Measurements from ENCODE around the gene KANK4.

DNA sequence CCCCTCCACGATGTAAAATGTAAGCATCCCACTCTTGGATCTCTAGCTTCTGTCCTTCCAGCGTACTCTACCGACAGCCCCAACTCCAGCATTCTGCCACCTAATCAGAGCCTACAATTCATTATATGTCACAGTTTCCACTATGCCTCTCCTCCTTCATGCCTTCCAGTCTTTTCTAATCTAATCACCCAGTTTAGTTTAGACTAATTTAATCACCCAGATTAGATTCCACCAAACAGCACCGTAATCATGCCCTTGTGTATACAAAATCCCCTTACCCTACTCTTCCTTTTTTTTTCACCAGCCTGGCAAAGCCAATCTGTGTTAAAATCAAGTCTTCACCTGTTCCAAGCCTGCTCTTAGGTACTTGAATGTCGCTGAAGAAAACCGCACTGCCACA is 49.8 kb upstream of the KANK4 start:
- TF ChIP-seq, protein P1, sequence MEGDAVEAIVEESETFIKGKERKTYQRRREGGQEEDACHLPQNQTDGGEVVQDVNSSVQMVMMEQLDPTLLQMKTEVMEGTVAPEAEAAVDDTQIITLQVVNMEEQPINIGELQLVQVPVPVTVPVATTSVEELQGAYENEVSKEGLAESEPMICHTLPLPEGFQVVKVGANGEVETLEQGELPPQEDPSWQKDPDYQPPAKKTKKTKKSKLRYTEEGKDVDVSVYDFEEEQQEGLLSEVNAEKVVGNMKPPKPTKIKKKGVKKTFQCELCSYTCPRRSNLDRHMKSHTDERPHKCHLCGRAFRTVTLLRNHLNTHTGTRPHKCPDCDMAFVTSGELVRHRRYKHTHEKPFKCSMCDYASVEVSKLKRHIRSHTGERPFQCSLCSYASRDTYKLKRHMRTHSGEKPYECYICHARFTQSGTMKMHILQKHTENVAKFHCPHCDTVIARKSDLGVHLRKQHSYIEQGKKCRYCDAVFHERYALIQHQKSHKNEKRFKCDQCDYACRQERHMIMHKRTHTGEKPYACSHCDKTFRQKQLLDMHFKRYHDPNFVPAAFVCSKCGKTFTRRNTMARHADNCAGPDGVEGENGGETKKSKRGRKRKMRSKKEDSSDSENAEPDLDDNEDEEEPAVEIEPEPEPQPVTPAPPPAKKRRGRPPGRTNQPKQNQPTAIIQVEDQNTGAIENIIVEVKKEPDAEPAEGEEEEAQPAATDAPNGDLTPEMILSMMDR (optimal IDR thresholded peaks at IDR 0.05 in 1 of 3, IDR thresholded peaks at IDR 0.05 in 1 of 3, conservative IDR thresholded peaks at IDR 0.05 in 1 of 3; ENCODE audit: extremely low read depth in 1 of 3, insufficient read depth in 2 of 3, low read length in 3 of 3) = no peak
- TF ChIP-seq EZH2 (IDR thresholded peaks at IDR 0.05; ENCODE audit: low read length) = no peak

Measured in keratinocyte (primary cell).